Retinal pigment epithelial cell (primary cell): ENCODE results near the gene SSMEM1.
A peak's percentile ranks its signal among the peaks of the same experiment; 100 is the strongest.
"Not testable (repeated sequence)": the region's sequence is repeated elsewhere in the genome, so short reads cannot be mapped to it uniquely, and the experiment has no call there.

ENCODE experiments used
- DNase-seq: peaks from one replicate; pipeline ENCODE4 v3.0.0-alpha.2; 2010; ENCODE audit warnings: low read depth
- H3K4me3 ChIP-seq: 2 replicates; pipeline ENCODE4 v1.5.1; 2011; ENCODE audit warnings: mild to moderate bottlenecking, low read length, control low read depth, moderate library complexity
- CTCF ChIP-seq: conservative IDR thresholded peaks from 2 replicates; pipeline ENCODE4 v1.5.1; 2011; ENCODE audit warnings: low read depth, low read length, control low read depth, inconsistent platforms

Gene SSMEM1

GRCh38 chr7:130232209-130232608, 24.5 kb downstream of the SSMEM1 start:
- H3K4me3 ChIP-seq, result no peak overlapping the region
- DNase-seq, result no peak
- no peak for TF ChIP-seq CTCF

GRCh38 chr7:130234078-130234477, 26.4 kb downstream of the SSMEM1 start:
- no peak for DNase-seq
- H3K4me3 ChIP-seq, result no peak overlapping the region
- TF ChIP-seq CTCF, result no peak

- not testable (repeated sequence) for DNase-seq, H3K4me3 ChIP-seq
Measured at GRCh38 chr7:130236361-130236760, 28.7 kb downstream of the SSMEM1 start.

GRCh38 chr7:130240240-130240639, 32.6 kb downstream of the SSMEM1 start:
- TF ChIP-seq CTCF, result no peak
- no peak overlapping the region for H3K4me3 ChIP-seq
- DNase-seq, result no peak

- peak; percentile 96 for TF ChIP-seq CTCF
- DNase-seq, result no peak
- H3K4me3 ChIP-seq, result no peak overlapping the region
Measured at GRCh38 chr7:130242198-130243014, 34.7 kb downstream of the SSMEM1 start.

- not testable (repeated sequence) for H3K4me3 ChIP-seq, DNase-seq
Measured at GRCh38 chr7:130243486-130243885, 35.8 kb downstream of the SSMEM1 start.

- not testable (repeated sequence) for H3K4me3 ChIP-seq, DNase-seq
Measured at GRCh38 chr7:130246491-130246890, 38.8 kb downstream of the SSMEM1 start.

GRCh38 chr7:130248842-130249241, 41.2 kb downstream of the SSMEM1 start:
- DNase-seq, H3K4me3 ChIP-seq: not testable (repeated sequence)

GRCh38 chr7:130249626-130250025, 42.0 kb downstream of the SSMEM1 start:
- H3K4me3 ChIP-seq, DNase-seq: not testable (repeated sequence)

GRCh38 chr7:130254555-130254954, 46.9 kb downstream of the SSMEM1 start:
- no peak overlapping the region for H3K4me3 ChIP-seq
- no peak for TF ChIP-seq CTCF
- no peak for DNase-seq
